ENCODE results near the gene STK39.

DNA sequence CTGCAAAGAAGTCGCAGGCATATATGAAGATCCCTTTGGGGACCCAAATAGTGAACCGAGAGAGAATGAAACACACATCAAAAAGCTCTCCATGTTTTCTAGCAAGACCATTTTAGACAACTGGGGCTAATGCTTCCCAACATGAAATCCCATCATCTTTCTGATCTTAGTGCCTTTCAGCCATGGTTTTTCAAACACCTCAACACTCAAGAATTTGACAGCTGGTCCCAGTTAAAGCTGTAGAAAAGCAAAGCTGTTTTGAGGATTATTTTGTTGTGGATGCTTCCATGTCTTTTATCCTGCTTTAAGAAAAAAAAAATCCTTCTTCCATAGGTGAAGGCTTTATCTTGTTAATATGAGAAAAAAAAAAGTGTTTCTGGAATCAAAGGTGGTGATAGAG is 259.1 kb downstream of the STK39 start:
- TF ChIP-seq, protein P1, sequence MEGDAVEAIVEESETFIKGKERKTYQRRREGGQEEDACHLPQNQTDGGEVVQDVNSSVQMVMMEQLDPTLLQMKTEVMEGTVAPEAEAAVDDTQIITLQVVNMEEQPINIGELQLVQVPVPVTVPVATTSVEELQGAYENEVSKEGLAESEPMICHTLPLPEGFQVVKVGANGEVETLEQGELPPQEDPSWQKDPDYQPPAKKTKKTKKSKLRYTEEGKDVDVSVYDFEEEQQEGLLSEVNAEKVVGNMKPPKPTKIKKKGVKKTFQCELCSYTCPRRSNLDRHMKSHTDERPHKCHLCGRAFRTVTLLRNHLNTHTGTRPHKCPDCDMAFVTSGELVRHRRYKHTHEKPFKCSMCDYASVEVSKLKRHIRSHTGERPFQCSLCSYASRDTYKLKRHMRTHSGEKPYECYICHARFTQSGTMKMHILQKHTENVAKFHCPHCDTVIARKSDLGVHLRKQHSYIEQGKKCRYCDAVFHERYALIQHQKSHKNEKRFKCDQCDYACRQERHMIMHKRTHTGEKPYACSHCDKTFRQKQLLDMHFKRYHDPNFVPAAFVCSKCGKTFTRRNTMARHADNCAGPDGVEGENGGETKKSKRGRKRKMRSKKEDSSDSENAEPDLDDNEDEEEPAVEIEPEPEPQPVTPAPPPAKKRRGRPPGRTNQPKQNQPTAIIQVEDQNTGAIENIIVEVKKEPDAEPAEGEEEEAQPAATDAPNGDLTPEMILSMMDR (IDR thresholded peaks at IDR 0.05), result no peak
- TF ChIP-seq POLR2A (IDR thresholded peaks at IDR 0.05), result no peak

Data from heart left ventricle (tissue), 13 donors.